ENCODE measurements around the gene YPEL5.

YPEL5 gene

GRCh38 chr2:30172627-30173026 is 25.8 kb downstream of the YPEL5 start:
- DNase-seq = no peak

GRCh38 chr2:30177440-30177839 is 30.6 kb downstream of the YPEL5 start:
- DNase-seq = no peak

DNA sequence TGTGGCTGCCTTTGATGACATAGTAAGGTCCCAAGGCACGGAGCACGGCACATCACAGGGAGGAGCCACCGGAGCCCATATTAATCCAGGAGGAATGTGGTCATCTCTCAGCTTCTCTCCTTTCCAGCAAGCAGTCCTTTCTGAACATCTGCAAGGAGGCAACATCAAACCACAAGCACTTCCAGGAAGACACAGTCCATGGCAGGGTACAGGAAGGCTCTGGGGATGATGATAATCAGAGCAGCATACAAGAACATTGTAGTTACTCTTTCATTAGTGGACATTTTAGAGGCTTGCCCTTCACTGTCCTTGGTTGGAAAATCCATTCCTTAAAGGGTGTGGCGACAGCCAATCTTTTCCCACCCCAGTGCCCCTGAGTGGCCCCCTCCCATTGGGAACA is 31.1 kb downstream of the YPEL5 start:
- DNase-seq = no peak

DNA sequence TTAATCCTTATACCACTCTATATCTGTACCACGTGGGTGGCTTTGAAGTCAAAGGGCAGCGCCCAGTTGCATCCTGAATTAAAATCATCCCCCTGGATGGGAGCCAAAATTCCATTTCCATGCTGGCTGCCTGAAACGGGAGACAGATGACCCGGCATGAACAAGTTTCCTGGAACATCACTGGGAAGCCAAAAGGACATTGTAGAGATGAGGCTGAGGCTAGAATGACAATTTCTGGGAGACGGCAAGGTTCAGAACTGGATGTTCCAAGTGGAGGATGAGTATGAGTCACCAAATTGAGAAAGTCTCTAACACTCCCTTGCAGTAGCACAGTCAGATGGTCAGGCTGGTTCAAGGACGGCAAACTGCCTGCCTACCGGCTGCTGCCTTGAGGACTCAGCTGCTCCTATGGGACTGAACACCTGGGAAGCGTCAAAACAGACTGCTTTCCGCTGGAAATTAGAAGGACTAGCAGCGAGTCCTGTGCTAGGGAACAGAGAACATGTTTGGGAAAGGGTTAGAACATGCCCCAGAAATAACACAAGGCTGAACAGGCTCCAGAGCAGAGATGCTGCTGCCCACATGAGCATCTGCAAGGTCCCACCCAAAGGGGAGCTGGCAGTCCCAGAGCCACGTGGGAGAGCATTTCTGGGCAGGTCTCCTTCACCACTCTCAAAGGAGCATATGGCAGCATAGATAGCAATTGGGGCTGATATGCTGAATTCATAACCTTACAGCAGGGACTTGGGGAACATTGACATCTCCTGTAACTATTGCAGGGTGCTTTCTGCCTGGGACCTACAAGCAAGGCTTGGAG is 32.0 kb downstream of the YPEL5 start:
- no peak for DNase-seq

- DNase-seq = no peak
These were observed 32.7 kb downstream of the YPEL5 start for GRCh38 chr2:30179536-30179935.

DNA sequence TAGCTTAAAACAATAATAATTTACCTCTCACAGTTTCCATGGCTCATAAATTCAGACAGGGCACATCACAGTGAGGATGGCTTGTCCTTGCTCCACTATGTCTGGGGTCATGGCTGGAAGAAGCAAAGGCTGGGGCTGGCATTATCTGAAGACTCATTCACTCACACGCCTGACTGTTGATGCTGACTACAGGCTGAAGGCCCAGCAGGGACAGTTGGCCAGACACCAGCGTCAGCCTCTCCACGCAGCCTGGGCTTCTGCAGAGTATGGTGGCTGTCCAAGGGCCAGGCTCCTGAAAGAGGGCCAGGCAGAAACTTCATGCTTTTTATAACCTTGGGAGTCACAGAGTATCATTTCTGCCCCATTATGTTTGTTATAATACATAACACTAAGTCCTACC is 33.4 kb downstream of the YPEL5 start:
- DNase-seq = no peak

- no peak for DNase-seq
These were observed 34.4 kb downstream of the YPEL5 start for GRCh38 chr2:30181176-30181575.

- no peak for DNase-seq
These were observed 37.2 kb downstream of the YPEL5 start for GRCh38 chr2:30184035-30184434.

GRCh38 chr2:30185178-30185577 is 38.4 kb downstream of the YPEL5 start:
- DNase-seq = peak; percentile 66

DNA sequence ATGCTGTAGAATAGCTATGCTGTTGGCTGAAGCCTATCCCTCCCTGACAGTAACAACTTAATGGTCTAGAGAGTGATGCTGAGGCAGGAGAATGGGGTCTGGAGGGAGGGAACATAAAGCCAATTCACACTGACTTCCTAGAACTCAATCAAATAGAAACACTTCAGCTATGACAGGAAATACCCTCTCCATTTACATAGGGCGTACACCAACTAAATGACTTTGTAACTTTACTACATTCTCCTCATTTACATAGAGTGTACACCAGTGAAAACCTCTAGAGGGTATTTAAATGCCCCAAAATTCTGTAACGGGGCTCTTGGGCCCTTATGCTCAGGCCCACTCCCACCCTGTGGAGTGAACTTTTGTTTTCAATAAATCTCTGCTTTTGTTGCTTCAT is 41.5 kb downstream of the YPEL5 start:
- no peak for DNase-seq

DNA sequence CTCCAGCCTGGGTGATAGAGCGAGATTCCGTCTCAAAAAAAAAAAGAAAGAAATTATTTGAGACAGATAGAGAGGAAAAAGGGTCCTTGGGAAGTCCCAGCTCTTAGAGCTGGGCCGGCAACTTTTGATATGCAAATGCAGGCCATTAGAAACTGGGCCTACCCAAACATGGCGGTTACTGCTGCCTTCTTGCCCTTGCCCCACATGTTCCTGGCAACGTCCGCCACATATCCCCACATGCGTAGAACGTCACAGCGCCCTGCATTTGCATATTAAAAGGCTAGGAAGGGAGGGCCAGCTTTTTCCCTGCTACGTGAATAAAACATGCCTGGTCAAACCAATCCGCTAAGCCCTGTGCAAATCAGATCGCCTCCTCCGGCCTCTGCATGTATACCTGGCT is 43.8 kb downstream of the YPEL5 start:
- DNase-seq = no peak

GRCh38 chr2:30191107-30191506 is 44.3 kb downstream of the YPEL5 start:
- DNase-seq = no peak

GRCh38 chr2:30191819-30192271 is 45.0 kb downstream of the YPEL5 start:
- no peak for DNase-seq

- no peak for DNase-seq
These were observed 45.5 kb downstream of the YPEL5 start for GRCh38 chr2:30192314-30192713.

DNA sequence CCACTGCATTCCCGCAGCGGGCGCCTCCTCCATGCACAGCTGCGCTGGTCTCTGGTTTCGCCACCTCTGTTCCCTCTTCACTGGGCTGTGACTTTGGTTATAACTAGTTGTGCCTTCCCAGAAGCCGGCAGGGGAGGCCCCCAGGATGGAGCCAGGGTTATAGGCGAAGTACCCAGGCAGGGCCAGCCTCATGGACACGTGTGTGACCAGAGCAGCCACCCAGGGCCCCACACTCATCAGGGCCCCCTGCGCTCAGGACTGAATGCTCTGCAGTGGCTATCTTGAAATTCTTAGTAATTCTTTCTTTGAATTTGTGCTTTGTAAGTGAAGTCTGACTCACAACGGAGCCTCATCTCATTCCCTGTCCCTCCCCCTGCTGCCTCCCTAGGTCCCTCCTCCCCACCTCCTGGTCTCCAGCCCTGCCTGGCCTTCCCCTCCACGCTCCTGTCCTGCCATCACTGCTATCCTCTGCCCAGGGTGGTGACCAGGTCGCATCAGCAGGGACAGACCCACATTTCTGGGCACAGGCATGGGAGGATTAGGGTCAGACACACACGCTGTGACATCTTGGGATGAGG is 46.4 kb downstream of the YPEL5 start:
- DNase-seq = no peak

- no peak for DNase-seq
These were observed 47.6 kb downstream of the YPEL5 start for GRCh38 chr2:30194421-30194820.

- DNase-seq = no peak
These were observed 48.2 kb downstream of the YPEL5 start for GRCh38 chr2:30195016-30195415.

DNA sequence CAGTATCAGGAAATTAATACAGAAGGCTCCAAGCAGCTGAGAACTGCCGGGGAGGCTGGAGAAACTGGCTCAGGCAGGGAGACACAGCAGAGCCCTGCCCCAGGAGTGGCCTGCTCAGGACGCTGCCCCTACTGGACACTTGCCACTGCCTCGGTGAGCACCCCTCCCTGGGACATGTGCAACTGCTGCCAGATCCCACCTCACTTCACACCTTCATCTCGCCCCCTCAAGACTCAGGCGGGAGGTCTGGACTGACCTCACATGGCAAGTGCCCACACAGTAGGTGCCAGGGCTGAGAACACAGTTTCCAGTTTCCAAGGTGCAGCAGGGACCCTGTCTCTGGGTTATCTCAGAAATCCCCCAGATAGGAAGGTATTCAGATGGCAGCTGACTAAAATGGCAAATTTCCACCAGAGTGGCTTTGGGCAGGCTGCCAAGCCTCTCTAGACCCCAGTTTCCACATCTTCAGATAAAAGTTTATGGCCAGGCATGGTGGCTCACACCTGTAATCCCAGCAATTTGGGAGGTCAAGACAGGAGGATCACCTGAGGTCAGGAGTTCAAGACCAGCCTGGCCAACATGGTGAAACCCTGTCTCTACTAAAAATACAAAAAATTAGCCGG is 50.9 kb downstream of the YPEL5 start:
- DNase-seq = no peak

DNA sequence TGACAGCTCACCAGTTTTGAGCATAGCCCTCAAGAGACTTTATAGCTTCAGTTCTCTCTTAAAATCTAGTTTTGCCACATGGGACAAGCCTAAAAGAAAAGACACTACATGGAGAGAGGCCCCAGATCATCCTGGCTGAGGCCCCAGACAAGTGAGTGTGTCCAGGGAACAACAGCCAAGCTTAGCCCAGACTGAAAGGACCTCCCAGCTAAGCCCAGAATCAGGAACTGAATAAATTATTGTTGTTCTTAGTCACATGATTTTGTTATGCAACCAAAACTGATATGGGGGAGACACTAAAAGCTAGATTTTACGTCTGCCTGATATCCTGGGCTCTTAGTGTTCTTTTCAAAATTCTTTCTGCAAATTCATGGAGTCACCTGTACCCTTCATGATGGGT is 55.2 kb downstream of the YPEL5 start:
- DNase-seq = peak; percentile 50

GRCh38 chr2:30203156-30203555 is 56.3 kb downstream of the YPEL5 start:
- no peak for DNase-seq

DNA sequence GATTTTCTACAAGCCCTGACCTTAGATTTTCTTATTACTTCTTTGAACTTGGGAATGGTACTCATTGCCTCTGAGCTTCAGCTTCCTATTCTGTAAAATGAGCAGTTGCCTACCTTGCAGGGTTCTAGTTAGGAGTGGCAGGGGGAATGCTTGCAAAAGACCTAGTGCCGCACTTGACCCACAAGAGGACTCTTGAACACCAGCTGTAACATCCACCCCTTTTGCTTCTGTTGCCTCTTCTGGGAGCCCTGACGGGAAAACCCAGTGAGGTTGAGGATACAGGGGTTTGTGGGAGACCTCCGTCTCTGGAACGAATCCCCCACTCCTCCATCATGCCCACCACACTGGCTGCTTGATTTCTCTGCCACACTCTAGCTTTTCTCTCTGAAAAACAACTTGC is 57.5 kb downstream of the YPEL5 start:
- no peak for DNase-seq

DNA sequence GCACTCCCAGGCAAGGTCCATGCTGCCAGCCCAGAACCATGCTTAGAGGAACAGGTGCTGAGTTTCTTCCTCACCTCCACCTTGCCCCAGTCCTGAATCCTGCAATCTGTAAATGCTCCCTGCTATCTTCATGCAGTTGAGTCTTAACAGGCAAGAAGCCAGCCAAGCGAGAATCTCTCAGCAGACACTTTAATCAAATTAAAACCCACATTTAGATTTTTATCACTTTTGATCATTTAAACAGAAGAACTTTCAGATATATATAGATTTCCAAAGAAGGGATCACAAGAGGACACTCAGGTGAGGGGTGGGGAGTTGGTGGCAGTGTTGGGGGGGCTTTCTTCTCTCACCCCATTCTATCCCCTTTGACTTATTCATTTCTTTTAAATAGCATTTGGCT is 58.6 kb downstream of the YPEL5 start:
- DNase-seq = no peak

- no peak for DNase-seq
These were observed 59.9 kb downstream of the YPEL5 start for GRCh38 chr2:30206461-30207430.

All from MV-4-11 (cell line).